K562 (cell line): ENCODE results near the gene MBNL1. TPM values are rescaled to one million over a fixed set of nuclear protein-coding genes. Genes with fewer than 3 reads are reported as not detected.

ENCODE experiments used
- ARHGAP35 ChIP-seq: fragments of 450-650 bp; IDR thresholded peaks from 2 replicates; pipeline ENCODE4 v1.6.1; 2018; ENCODE audit not compliant: partially characterized antibody
- TCF7 ChIP-seq: sonication (generic); IDR thresholded peaks from 2 replicates; pipeline ENCODE4 v1.6.1; 2016; ENCODE audit warnings: antibody characterized with exemption, borderline replicate concordance
- ZNF212 ChIP-seq: fragments of 450-650 bp; formaldehyde crosslinking; IDR thresholded peaks from 2 replicates; pipeline ENCODE4 v1.4.0; 2020; ENCODE audit warnings: mild to moderate bottlenecking
- ZNF311 ChIP-seq: fragments of 250-450 bp; sonication (Bioruptor Pico); IDR thresholded peaks from 2 replicates; pipeline ENCODE4 v1.4.0; 2020; ENCODE audit warnings: mild to moderate bottlenecking, moderate library complexity
- ZNF696 ChIP-seq: fragments of 250-450 bp; sonication (Bioruptor Pico); conservative IDR thresholded peaks from 2 replicates; pipeline ENCODE4 v1.4.0; 2020; ENCODE audit warnings: mild to moderate bottlenecking, moderate library complexity
- polyA plus RNA-seq, 8 experiments: library from polyadenylated mRNA; depleted of rRNA in 4 of 8; stranded (reverse) in 5 of 8; unstranded in 3 of 8; fragments of >200 nt; fragmentation: Nextera tagmentation in 2 of 8; fragmentation: Illumina TruSeq in 1 of 8; extraction: Ambion mirVana in 2 of 8; extraction: Trizol in 1 of 8; gene quantifications; 2 replicates each; pipeline versions ENCODE4 v1.2.1 to v1.2.3, GENCODE V29; 2011 to 2014; ENCODE audit warnings: inconsistent platforms in 1 of 8, missing spikeins in 1 of 8
- total RNA-seq, 7 experiments: library from RNA; depleted of rRNA in 6 of 7; stranded (reverse); fragments of >200 nt in 6 of 7; fragmentation: Illumina TruSeq in 2 of 7; extraction: Trizol in 2 of 7; gene quantifications; 2 replicates each; pipeline versions ENCODE4 v1.2.1 to v1.2.3, GENCODE V29; 2011 to 2021; ENCODE audit warnings: low replicate concordance in 1 of 7
- TF ChIP-seq, protein P1 (sequence below): fragments of 250-450 bp; sonication (Bioruptor Pico); IDR thresholded peaks from 2 replicates; pipeline ENCODE4 v1.8.0; 2022; ENCODE audit warnings: inconsistent platforms
- TF ChIP-seq, protein P2 (sequence below), 2 experiments: fragments of 450-650 bp; IDR thresholded peaks; 2 replicates each; pipeline ENCODE4 v1.6.1; 2016; ENCODE audit warnings: mild to moderate bottlenecking in 2 of 2, borderline replicate concordance in 1 of 2, low read depth in 1 of 2, moderate library complexity in 1 of 2
- TF ChIP-seq, protein P3 (sequence below), 2 experiments: fragments of 450-650 bp in 1 of 2; sonication (generic) in 1 of 2; formaldehyde crosslinking in 1 of 2; IDR thresholded peaks; 2 replicates each; pipeline versions ENCODE4 v1.7.1 to v1.9.0; 2016 to 2022; ENCODE audit warnings: inconsistent platforms in 1 of 2, mild to moderate bottlenecking in 1 of 2, missing genetic modification reagents in 1 of 2

MBNL1 gene
- total and polyA plus RNA-seq, 9 of the 15 experiments (the other 6 are each of a cell fraction or from before 2014, with no cell fraction given): 70.3 to 243 (median 220) TPM

DNA sequence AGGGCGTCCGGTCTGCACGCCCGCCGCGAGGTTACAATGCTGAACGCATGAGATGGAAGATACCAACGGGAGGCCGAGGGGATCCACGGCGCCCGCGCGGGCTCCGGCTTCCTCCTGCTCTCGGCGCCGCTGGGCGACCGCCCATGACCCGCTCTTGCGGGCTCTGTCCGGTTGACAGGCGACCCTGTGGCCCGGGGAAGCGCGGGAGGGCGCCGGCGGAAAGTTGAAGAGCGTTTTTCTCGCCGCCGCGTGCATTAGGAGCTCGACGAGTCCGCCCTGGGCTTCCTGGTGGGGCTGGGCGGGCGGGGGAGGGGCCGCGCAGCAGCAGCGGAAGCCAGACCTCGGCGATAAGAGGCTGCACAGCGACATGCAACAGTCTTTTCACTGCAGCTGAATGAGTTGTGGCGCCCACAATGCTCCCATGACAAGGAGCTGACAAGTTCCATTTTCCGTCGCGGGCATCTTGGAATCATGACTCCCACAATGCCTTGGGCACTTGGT lies at the start of gene MBNL1 (continued):
- TF ChIP-seq, protein P1, sequence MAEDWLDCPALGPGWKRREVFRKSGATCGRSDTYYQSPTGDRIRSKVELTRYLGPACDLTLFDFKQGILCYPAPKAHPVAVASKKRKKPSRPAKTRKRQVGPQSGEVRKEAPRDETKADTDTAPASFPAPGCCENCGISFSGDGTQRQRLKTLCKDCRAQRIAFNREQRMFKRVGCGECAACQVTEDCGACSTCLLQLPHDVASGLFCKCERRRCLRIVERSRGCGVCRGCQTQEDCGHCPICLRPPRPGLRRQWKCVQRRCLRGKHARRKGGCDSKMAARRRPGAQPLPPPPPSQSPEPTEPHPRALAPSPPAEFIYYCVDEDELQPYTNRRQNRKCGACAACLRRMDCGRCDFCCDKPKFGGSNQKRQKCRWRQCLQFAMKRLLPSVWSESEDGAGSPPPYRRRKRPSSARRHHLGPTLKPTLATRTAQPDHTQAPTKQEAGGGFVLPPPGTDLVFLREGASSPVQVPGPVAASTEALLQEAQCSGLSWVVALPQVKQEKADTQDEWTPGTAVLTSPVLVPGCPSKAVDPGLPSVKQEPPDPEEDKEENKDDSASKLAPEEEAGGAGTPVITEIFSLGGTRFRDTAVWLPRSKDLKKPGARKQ (CRISPR knock-in tag): no peak
- 0 out of 2 replicates have a peak, but pooled peaks have one; percentile 39 for TF ChIP-seq TCF7
- TF ChIP-seq, protein P2, sequence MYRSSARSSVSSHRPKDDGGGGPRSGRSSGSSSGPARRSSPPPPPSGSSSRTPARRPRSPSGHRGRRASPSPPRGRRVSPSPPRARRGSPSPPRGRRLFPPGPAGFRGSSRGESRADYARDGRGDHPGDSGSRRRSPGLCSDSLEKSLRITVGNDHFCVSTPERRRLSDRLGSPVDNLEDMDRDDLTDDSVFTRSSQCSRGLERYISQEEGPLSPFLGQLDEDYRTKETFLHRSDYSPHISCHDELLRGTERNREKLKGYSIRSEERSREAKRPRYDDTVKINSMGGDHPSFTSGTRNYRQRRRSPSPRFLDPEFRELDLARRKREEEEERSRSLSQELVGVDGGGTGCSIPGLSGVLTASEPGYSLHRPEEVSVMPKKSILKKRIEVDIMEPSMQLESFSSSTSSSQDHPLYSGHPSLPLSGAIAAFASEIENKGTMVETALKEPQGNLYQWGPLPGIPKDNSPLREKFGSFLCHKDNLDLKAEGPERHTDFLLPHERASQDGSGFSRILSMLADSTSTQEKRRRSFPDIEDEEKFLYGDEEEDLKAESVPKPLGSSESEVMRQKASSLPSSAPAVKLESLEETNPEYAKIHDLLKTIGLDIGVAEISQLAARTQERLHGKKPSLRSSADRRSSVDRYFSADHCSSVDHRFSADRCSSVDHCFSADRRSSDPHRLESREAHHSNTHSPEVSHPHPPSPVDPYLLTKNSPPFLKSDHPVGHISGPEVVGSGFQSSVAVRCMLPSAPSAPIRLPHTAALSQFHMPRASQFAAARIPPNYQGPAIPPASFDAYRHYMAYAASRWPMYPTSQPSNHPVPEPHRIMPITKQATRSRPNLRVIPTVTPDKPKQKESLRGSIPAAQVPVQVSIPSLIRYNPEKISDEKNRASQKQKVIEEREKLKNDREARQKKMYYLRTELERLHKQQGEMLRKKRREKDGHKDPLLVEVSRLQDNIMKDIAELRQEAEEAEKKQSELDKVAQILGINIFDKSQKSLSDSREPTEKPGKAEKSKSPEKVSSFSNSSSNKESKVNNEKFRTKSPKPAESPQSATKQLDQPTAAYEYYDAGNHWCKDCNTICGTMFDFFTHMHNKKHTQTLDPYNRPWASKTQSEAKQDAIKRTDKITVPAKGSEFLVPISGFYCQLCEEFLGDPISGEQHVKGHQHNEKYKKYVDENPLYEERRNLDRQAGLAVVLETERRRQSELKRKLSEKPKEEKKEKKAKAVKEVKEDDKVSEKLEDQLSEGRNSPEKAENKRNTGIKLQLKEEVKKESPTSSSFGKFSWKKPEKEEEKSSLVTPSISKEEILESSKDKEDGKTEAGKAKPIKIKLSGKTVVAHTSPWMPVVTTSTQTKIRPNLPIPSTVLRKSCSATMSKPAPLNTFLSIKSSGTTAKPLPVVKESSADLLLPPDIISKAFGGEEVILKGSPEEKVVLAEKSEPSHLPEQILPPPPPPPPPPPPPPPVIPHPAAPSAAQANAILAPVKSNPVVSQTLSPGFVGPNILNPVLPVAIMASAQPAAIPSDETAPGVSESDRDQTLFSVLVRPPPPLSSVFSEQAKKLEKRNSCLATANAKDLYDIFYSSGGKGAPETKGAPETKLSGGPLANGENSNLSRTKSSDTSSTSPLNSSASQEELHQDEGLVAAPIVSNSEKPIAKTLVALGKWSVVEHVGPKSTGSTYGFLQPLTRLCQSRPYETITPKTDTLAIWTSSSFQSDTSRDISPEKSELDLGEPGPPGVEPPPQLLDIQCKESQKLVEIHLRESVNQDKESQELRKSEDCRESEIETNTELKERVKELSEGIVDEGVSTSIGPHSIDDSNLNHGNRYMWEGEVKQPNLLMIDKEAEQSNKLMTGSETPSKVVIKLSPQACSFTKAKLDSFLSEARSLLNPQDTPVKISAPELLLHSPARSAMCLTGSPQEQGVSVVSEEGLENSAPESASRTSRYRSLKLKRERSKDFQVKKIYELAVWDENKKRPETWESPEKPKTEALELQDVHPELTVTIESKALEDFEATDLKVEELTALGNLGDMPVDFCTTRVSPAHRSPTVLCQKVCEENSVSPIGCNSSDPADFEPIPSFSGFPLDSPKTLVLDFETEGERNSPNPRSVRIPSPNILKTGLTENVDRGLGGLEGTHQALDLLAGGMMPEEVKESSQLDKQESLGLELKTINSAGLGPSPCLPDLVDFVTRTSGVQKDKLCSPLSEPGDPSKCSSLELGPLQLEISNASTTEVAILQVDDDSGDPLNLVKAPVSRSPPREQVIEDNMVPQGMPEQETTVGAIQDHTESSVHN (IDR thresholded peaks at IDR 0.05; ENCODE audit: borderline replicate concordance in 1 of 2, low read depth in 1 of 2): no peak
- TF ChIP-seq, protein P3, sequence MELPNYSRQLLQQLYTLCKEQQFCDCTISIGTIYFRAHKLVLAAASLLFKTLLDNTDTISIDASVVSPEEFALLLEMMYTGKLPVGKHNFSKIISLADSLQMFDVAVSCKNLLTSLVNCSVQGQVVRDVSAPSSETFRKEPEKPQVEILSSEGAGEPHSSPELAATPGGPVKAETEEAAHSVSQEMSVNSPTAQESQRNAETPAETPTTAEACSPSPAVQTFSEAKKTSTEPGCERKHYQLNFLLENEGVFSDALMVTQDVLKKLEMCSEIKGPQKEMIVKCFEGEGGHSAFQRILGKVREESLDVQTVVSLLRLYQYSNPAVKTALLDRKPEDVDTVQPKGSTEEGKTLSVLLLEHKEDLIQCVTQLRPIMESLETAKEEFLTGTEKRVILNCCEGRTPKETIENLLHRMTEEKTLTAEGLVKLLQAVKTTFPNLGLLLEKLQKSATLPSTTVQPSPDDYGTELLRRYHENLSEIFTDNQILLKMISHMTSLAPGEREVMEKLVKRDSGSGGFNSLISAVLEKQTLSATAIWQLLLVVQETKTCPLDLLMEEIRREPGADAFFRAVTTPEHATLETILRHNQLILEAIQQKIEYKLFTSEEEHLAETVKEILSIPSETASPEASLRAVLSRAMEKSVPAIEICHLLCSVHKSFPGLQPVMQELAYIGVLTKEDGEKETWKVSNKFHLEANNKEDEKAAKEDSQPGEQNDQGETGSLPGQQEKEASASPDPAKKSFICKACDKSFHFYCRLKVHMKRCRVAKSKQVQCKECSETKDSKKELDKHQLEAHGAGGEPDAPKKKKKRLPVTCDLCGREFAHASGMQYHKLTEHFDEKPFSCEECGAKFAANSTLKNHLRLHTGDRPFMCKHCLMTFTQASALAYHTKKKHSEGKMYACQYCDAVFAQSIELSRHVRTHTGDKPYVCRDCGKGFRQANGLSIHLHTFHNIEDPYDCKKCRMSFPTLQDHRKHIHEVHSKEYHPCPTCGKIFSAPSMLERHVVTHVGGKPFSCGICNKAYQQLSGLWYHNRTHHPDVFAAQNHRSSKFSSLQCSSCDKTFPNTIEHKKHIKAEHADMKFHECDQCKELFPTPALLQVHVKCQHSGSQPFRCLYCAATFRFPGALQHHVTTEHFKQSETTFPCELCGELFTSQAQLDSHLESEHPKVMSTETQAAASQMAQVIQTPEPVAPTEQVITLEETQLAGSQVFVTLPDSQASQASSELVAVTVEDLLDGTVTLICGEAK (IDR thresholded peaks at IDR 0.05): no peak
- TF ChIP-seq, protein P3 (CRISPR knock-in tag; IDR thresholded peaks at IDR 0.05): no peak
- no peak for TF ChIP-seq ZNF212 (CRISPR knock-in tag)
- no peak for TF ChIP-seq ZNF311 (CRISPR knock-in tag)
- TF ChIP-seq ZNF696 (CRISPR knock-in tag): no peak
- no peak for TF ChIP-seq ARHGAP35
